Measurements from ENCODE around the gene DMWD.

Gene DMWD

GRCh38 chr19:45771311-45771933, 21.2 kb downstream of the DMWD start:
- Histone ChIP-seq H3K9me3 (ENCODE audit: control insufficient read depth, low read length) (no peaks in the 10 kb centered on the region), H3K27me3 (replicated peaks; ENCODE audit: control insufficient read depth, insufficient read depth, low read length, poor library complexity, severe bottlenecking) (peaks cover 9% of the 10 kb centered on the region), H3K27ac (ENCODE audit: insufficient read depth, low read length, poor library complexity, severe bottlenecking) (no peak overlapping the region), H3K4me1 (ENCODE audit: control insufficient read depth, insufficient read depth, low read length, poor library complexity, severe bottlenecking) (peaks cover 30% of the 10 kb centered on the region), H3K4me3 (ENCODE audit: insufficient read depth, low read depth, low read length, poor library complexity, severe bottlenecking) (no peak overlapping the region), H3K36me3 (ENCODE audit: control insufficient read depth, insufficient read depth, low read length) (no peaks in the 10 kb centered on the region)
- DNase-seq, result no peak

GRCh38 chr19:45770192-45771101, 22.2 kb downstream of the DMWD start:
- Histone ChIP-seq H3K9me3 (ENCODE audit: control insufficient read depth, low read length) (no peaks in the 10 kb centered on the region), H3K36me3 (ENCODE audit: control insufficient read depth, insufficient read depth, low read length) (no peaks in the 10 kb centered on the region), H3K27me3 (replicated peaks; ENCODE audit: control insufficient read depth, insufficient read depth, low read length, poor library complexity, severe bottlenecking) (peaks cover 16% of the 10 kb centered on the region), H3K27ac (ENCODE audit: insufficient read depth, low read length, poor library complexity, severe bottlenecking) (peak overlapping the region; percentile 56), H3K4me1 (ENCODE audit: control insufficient read depth, insufficient read depth, low read length, poor library complexity, severe bottlenecking) (peaks cover 30% of the 10 kb centered on the region), H3K4me3 (ENCODE audit: insufficient read depth, low read depth, low read length, poor library complexity, severe bottlenecking) (peak overlapping the region; percentile 68)
- peak; percentile 80 to 83 (median 81) for DNase-seq

- H3K4me1 ChIP-seq (ENCODE audit: control insufficient read depth, insufficient read depth, low read length, poor library complexity, severe bottlenecking), result peaks cover 30% of the 10 kb centered on the region
- no peaks in the 10 kb centered on the region for H3K9me3 ChIP-seq (ENCODE audit: control insufficient read depth, low read length)
- peak overlapping the region; percentile 68 for H3K4me3 ChIP-seq (ENCODE audit: insufficient read depth, low read depth, low read length, poor library complexity, severe bottlenecking)
- peak in 2 of 3 donors; percentile 52 to 57 for DNase-seq
- H3K27ac ChIP-seq (ENCODE audit: insufficient read depth, low read length, poor library complexity, severe bottlenecking), result peak overlapping the region; percentile 56
- no peaks in the 10 kb centered on the region for H3K36me3 ChIP-seq (ENCODE audit: control insufficient read depth, insufficient read depth, low read length)
- peaks cover 16% of the 10 kb centered on the region for H3K27me3 ChIP-seq (replicated peaks; ENCODE audit: control insufficient read depth, insufficient read depth, low read length, poor library complexity, severe bottlenecking)
Measured at GRCh38 chr19:45769821-45770191, 22.8 kb downstream of the DMWD start.

- peak within 1 kb of the TSS; percentile 68 for H3K4me3 ChIP-seq (ENCODE audit: insufficient read depth, low read depth, low read length, poor library complexity, severe bottlenecking)
- H3K27ac ChIP-seq (ENCODE audit: insufficient read depth, low read length, poor library complexity, severe bottlenecking), result peak within 1 kb of the TSS; percentile 56
- peak; percentile 86 to 92 (median 91) for DNase-seq
- H3K27me3 ChIP-seq (replicated peaks; ENCODE audit: control insufficient read depth, insufficient read depth, low read length, poor library complexity, severe bottlenecking), result peaks cover 17% of the 10 kb centered on the region
- H3K4me1 ChIP-seq (ENCODE audit: control insufficient read depth, insufficient read depth, low read length, poor library complexity, severe bottlenecking), result peaks cover 30% of the 10 kb centered on the region
- H3K9me3 ChIP-seq (ENCODE audit: control insufficient read depth, low read length), result no peaks in the 10 kb centered on the region
- no peaks in the 10 kb centered on the region for H3K36me3 ChIP-seq (ENCODE audit: control insufficient read depth, insufficient read depth, low read length)
Measured at GRCh38 chr19:45768984-45769782, 23.5 kb downstream of the DMWD start, which contains the start of gene SIX5. TSS of gene SIX5 (minus strand) at chr19:45769252. CDS start at chr19:45768844, 408 bp downstream.

GRCh38 chr19:45768655-45768983, 24.0 kb downstream of the DMWD start:
- Histone ChIP-seq H3K9me3 (ENCODE audit: control insufficient read depth, low read length) (no peaks in the 10 kb centered on the region), H3K4me3 (ENCODE audit: insufficient read depth, low read depth, low read length, poor library complexity, severe bottlenecking) (peak overlapping the region; percentile 68), H3K27ac (ENCODE audit: insufficient read depth, low read length, poor library complexity, severe bottlenecking) (peak overlapping the region; percentile 25), H3K36me3 (ENCODE audit: control insufficient read depth, insufficient read depth, low read length) (no peaks in the 10 kb centered on the region), H3K27me3 (replicated peaks; ENCODE audit: control insufficient read depth, insufficient read depth, low read length, poor library complexity, severe bottlenecking) (peaks cover 20% of the 10 kb centered on the region), H3K4me1 (ENCODE audit: control insufficient read depth, insufficient read depth, low read length, poor library complexity, severe bottlenecking) (peaks cover 30% of the 10 kb centered on the region)
- peak in 2 of 3 donors; percentile 27 to 29 for DNase-seq

- DNase-seq, result no peak
- Histone ChIP-seq H3K27ac (ENCODE audit: insufficient read depth, low read length, poor library complexity, severe bottlenecking) (no peak overlapping the region), H3K36me3 (ENCODE audit: control insufficient read depth, insufficient read depth, low read length) (no peaks in the 10 kb centered on the region)
Measured at GRCh38 chr19:45767881-45768654, 24.6 kb downstream of the DMWD start.

GRCh38 chr19:45767410-45767880, 25.2 kb downstream of the DMWD start:
- peaks cover 30% of the 10 kb centered on the region for H3K4me1 ChIP-seq (ENCODE audit: control insufficient read depth, insufficient read depth, low read length, poor library complexity, severe bottlenecking)
- H3K27ac ChIP-seq (ENCODE audit: insufficient read depth, low read length, poor library complexity, severe bottlenecking), result no peak overlapping the region
- no peaks in the 10 kb centered on the region for H3K9me3 ChIP-seq (ENCODE audit: control insufficient read depth, low read length)
- H3K27me3 ChIP-seq (replicated peaks; ENCODE audit: control insufficient read depth, insufficient read depth, low read length, poor library complexity, severe bottlenecking), result peaks cover 20% of the 10 kb centered on the region
- DNase-seq, result no peak
- peak overlapping the region; percentile 50 for H3K4me3 ChIP-seq (ENCODE audit: insufficient read depth, low read depth, low read length, poor library complexity, severe bottlenecking)
- H3K36me3 ChIP-seq (ENCODE audit: control insufficient read depth, insufficient read depth, low read length), result no peaks in the 10 kb centered on the region

More at GRCh38 chr19:45767881-45768654, 24.6 kb downstream of the DMWD start:
- H3K9me3 ChIP-seq (ENCODE audit: control insufficient read depth, low read length), result no peaks in the 10 kb centered on the region
- H3K4me3 ChIP-seq (ENCODE audit: insufficient read depth, low read depth, low read length, poor library complexity, severe bottlenecking), result peak overlapping the region; percentile 50
- peaks cover 30% of the 10 kb centered on the region for H3K4me1 ChIP-seq (ENCODE audit: control insufficient read depth, insufficient read depth, low read length, poor library complexity, severe bottlenecking)
- H3K27me3 ChIP-seq (replicated peaks; ENCODE audit: control insufficient read depth, insufficient read depth, low read length, poor library complexity, severe bottlenecking), result peaks cover 20% of the 10 kb centered on the region

- Histone ChIP-seq H3K9me3 (ENCODE audit: control insufficient read depth, low read length) (no peaks in the 10 kb centered on the region), H3K27me3 (replicated peaks; ENCODE audit: control insufficient read depth, insufficient read depth, low read length, poor library complexity, severe bottlenecking) (peaks cover 20% of the 10 kb centered on the region), H3K4me3 (ENCODE audit: insufficient read depth, low read depth, low read length, poor library complexity, severe bottlenecking) (no peak overlapping the region), H3K27ac (ENCODE audit: insufficient read depth, low read length, poor library complexity, severe bottlenecking) (no peak overlapping the region), H3K4me1 (ENCODE audit: control insufficient read depth, insufficient read depth, low read length, poor library complexity, severe bottlenecking) (peaks cover 30% of the 10 kb centered on the region), H3K36me3 (ENCODE audit: control insufficient read depth, insufficient read depth, low read length) (no peaks in the 10 kb centered on the region)
- no peak for DNase-seq
Measured at GRCh38 chr19:45766869-45767346, 25.7 kb downstream of the DMWD start.

GRCh38 chr19:45766296-45766868, 26.3 kb downstream of the DMWD start:
- no peak for DNase-seq
- Histone ChIP-seq H3K36me3 (ENCODE audit: control insufficient read depth, insufficient read depth, low read length) (no peaks in the 10 kb centered on the region), H3K27ac (ENCODE audit: insufficient read depth, low read length, poor library complexity, severe bottlenecking) (no peak overlapping the region), H3K4me1 (ENCODE audit: control insufficient read depth, insufficient read depth, low read length, poor library complexity, severe bottlenecking) (peaks cover 30% of the 10 kb centered on the region), H3K9me3 (ENCODE audit: control insufficient read depth, low read length) (no peaks in the 10 kb centered on the region), H3K27me3 (replicated peaks; ENCODE audit: control insufficient read depth, insufficient read depth, low read length, poor library complexity, severe bottlenecking) (peaks cover 20% of the 10 kb centered on the region), H3K4me3 (ENCODE audit: insufficient read depth, low read depth, low read length, poor library complexity, severe bottlenecking) (no peak overlapping the region)

Measured in effector memory CD4-positive, alpha-beta T cell (primary cell).